ENCODE results near the gene GPS1.

- TF ChIP-seq ZC3H10 (CRISPR knock-in tag; IDR thresholded peaks at IDR 0.05) (no peak), ARNTL (CRISPR knock-in tag; IDR thresholded peaks at IDR 0.05; ENCODE audit: borderline replicate concordance, low read depth) (no peak)
- TF ChIP-seq, protein P1, sequence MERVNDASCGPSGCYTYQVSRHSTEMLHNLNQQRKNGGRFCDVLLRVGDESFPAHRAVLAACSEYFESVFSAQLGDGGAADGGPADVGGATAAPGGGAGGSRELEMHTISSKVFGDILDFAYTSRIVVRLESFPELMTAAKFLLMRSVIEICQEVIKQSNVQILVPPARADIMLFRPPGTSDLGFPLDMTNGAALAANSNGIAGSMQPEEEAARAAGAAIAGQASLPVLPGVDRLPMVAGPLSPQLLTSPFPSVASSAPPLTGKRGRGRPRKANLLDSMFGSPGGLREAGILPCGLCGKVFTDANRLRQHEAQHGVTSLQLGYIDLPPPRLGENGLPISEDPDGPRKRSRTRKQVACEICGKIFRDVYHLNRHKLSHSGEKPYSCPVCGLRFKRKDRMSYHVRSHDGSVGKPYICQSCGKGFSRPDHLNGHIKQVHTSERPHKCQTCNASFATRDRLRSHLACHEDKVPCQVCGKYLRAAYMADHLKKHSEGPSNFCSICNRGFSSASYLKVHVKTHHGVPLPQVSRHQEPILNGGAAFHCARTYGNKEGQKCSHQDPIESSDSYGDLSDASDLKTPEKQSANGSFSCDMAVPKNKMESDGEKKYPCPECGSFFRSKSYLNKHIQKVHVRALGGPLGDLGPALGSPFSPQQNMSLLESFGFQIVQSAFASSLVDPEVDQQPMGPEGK (CRISPR knock-in tag; IDR thresholded peaks at IDR 0.05; ENCODE audit: borderline replicate concordance), result no peak
Measured at GRCh38 chr17:82009413-82009812, 42.3 kb upstream of the GPS1 start.
